Vagina (tissue), 2 donors: Measurements from ENCODE around the gene YWHAH. TPM values are rescaled to one million over a fixed set of nuclear protein-coding genes. Genes with fewer than 3 reads are reported as not detected.

Source experiments
- DNase-seq, 2 donors: peaks; one replicate each; pipeline ENCODE4 v3.0.0-alpha.2; 2017; ENCODE audit errors: extremely low spot score in 2 of 2
- H3K27ac ChIP-seq: fragments of 200-600 bp; sonication (generic); one replicate; pipeline ENCODE4 v1.5.1; 2019
- H3K27me3 ChIP-seq: fragments of 200-600 bp; sonication (generic); one replicate; pipeline ENCODE4 v1.5.1; 2019
- H3K36me3 ChIP-seq, 2 donors: fragments of 200-600 bp; sonication (generic); one replicate each; pipeline ENCODE4 v1.5.1; 2017 to 2019
- H3K4me1 ChIP-seq: fragments of 200-600 bp; sonication (generic); one replicate; pipeline ENCODE4 v1.5.1; 2019
- H3K4me3 ChIP-seq, 2 donors: fragments of 200-600 bp; sonication (generic); 1 replicate in 1 of 2; 2 replicates in 1 of 2; pipeline ENCODE4 v1.5.1; 2016 to 2019
- H3K9me3 ChIP-seq: fragments of 200-600 bp; sonication (generic); one replicate; pipeline ENCODE4 v1.5.1; 2019
- CTCF ChIP-seq, 3 experiments: fragments of 450-650 bp in 2 of 3; fragments of 200-600 bp in 1 of 3; sonication (generic) in 1 of 3; IDR thresholded peaks; one replicate each; pipeline ENCODE4 v1.5.1; 2017 to 2019; ENCODE audit warnings: antibody characterized with exemption in 3 of 3, mild to moderate bottlenecking in 2 of 3, moderate library complexity in 2 of 3
- POLR2A ChIP-seq, 2 donors: fragments of 450-650 bp; IDR thresholded peaks; one replicate each; pipeline ENCODE4 v1.6.1; 2017; ENCODE audit warnings: antibody characterized with exemption in 2 of 2, mild to moderate bottlenecking in 2 of 2, moderate library complexity in 2 of 2
- POLR2AphosphoS5 ChIP-seq, 2 donors: sonication (generic); formaldehyde crosslinking; IDR thresholded peaks; one replicate each; pipeline ENCODE4 v1.9.0; 2017; ENCODE audit warnings: antibody characterized with exemption in 2 of 2, mild to moderate bottlenecking in 2 of 2, low read depth in 1 of 2; ENCODE audit not compliant: insufficient read depth in 1 of 2
- intact Hi-C: fragments of 100-400 bp; cut with DNase I; formaldehyde crosslinking; loops from one replicate; pipeline ENCODE4 v1.15.1; 2023
- total RNA-seq: library from RNA; depleted of rRNA; stranded (reverse); fragments of >200 nt; gene quantifications from one replicate; pipeline ENCODE4 v1.2.3, GENCODE V29; 2016

YWHAH gene
- total RNA-seq, 1 donor from 2014 or later, result 86.2 TPM

DNA sequence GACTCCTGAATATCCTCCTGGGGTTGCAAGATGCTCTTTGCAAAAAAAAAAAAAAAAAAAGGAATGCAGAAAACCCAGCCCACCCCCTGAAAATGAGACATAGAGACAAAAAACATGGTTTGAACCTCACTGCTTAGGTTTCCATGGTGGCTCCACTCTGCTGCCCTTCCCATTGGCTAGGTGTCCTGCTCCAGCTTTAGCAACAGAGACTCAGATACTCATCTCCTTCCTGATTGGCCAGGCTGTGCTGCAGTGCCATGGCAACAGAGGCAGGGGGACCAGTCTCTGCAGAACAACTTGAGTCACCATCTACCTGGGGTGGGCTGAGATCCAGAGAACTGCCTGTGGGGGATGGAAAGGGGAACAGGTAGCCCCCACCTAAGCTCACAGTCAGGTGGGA, 17.4 kb upstream of the YWHAH start:
- H3K9me3 ChIP-seq, result no peaks in the 10 kb centered on the region
- H3K36me3 ChIP-seq, result no peaks in the 10 kb centered on the region
- DNase-seq, result no peak
- TF ChIP-seq POLR2A (IDR thresholded peaks at IDR 0.05), result no peak
- no peak for TF ChIP-seq POLR2AphosphoS5 (IDR thresholded peaks at IDR 0.05; ENCODE audit: insufficient read depth in 1 of 2, low read depth in 1 of 2)
- no peak for TF ChIP-seq CTCF (IDR thresholded peaks at IDR 0.05)
- H3K27ac ChIP-seq, result no peak overlapping the region
- H3K4me3 ChIP-seq, result no peak overlapping the region
- no peaks in the 10 kb centered on the region for H3K4me1 ChIP-seq
- H3K27me3 ChIP-seq, result no peaks in the 10 kb centered on the region
- intact Hi-C loops, result no loop called here

GRCh38 chr22:31927562-31927961, 16.8 kb upstream of the YWHAH start:
- Histone ChIP-seq H3K27ac (no peak overlapping the region), H3K4me3 (no peak overlapping the region), H3K27me3 (no peaks in the 10 kb centered on the region), H3K4me1 (no peaks in the 10 kb centered on the region), H3K36me3 (no peaks in the 10 kb centered on the region), H3K9me3 (no peaks in the 10 kb centered on the region)
- no peak for DNase-seq
- no peak for TF ChIP-seq POLR2A (IDR thresholded peaks at IDR 0.05)
- TF ChIP-seq CTCF (IDR thresholded peaks at IDR 0.05), result no peak
- TF ChIP-seq POLR2AphosphoS5 (IDR thresholded peaks at IDR 0.05; ENCODE audit: insufficient read depth in 1 of 2, low read depth in 1 of 2), result no peak
- intact Hi-C loops, result no loop called here

DNA sequence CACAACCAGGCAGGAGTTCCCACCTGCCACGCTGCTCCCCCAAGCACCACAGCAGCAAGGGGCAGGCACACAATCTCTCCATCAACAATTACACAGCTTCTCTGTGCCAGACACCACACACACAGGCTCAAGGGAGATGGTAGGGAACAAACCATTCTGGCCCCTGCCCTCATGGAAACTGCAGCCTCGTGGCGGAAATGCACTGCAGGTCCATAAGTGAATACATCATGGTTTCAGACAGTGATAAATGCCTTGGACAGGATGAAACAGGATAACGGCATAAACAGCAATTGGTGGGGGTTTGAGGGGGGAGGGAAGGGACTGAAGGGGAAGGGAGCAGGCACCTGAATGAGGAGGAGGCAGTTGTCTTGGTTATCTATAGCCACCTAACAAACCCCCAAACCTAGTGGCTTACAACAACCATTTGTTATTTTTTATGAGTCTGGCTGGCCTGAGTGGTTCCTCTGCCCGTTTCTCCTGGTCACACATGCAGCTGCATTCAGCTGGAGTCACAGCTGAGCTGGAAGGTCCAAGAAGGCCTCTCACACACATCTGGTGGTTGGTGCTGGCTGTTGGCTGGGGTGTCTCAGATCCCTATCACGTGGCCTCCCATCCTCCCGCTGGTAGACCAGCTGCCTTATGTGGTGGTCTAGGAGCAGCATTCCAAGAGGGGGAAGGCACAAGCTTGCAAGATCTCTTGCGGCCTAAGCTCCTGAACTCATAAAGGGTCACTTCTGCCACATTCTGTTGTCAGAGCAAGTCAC, 15.0 kb upstream of the YWHAH start:
- Histone ChIP-seq H3K27ac (no peak overlapping the region), H3K9me3 (no peaks in the 10 kb centered on the region), H3K4me1 (no peaks in the 10 kb centered on the region), H3K27me3 (no peaks in the 10 kb centered on the region), H3K4me3 (no peak overlapping the region), H3K36me3 (no peaks in the 10 kb centered on the region)
- TF ChIP-seq POLR2A (IDR thresholded peaks at IDR 0.05) (no peak), CTCF (IDR thresholded peaks at IDR 0.05) (no peak), POLR2AphosphoS5 (IDR thresholded peaks at IDR 0.05; ENCODE audit: insufficient read depth in 1 of 2, low read depth in 1 of 2) (no peak)
- no peak for DNase-seq
- intact Hi-C loops, result no loop called here

DNA sequence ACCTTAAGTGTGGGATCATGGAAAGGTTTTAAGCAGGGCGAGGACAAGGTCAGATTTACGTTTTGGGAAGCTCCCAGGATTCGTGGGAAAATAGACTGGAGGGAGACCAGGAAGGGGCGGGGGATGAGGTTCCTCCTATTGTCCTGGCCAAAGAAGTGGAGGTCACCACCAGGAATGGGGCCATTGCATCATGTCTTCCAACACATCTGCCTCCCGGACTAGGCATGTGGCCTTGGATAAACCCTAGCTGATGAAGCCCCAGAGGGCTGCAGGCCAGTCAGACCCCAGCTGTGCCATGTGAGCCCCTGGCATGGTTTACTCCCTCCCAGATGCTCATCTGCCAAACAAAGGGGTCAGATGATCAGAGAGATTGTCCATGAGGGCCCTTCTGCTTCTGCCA, 11.5 kb upstream of the YWHAH start:
- Histone ChIP-seq H3K4me3 (no peak overlapping the region), H3K36me3 (no peaks in the 10 kb centered on the region), H3K9me3 (no peaks in the 10 kb centered on the region), H3K27ac (no peak overlapping the region), H3K4me1 (no peaks in the 10 kb centered on the region), H3K27me3 (no peaks in the 10 kb centered on the region)
- intact Hi-C loops, result no loop called here
- DNase-seq, result no peak
- TF ChIP-seq POLR2A (IDR thresholded peaks at IDR 0.05), result no peak

DNA sequence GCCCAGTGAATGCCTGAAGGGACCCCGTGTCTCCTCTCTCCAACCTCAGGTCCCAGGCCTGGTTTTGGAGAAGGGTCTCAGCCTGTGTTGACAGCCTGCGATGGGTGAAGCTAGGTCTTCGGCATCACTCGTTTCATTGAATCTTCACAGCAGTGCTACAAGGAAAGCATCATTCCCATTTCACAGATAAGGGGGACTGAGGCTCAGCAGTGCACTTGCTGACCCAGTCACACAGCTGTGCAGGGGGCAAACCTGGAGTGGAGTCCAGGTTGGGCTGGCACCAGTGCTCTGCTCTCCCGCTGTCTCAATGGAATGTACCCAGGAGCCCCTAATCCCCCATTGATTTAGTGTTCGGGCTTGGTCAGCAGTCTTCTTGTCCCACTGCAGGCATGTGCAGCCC, 10.9 kb upstream of the YWHAH start:
- intact Hi-C loops, result no loop called here

More for the DNA sequence above, 10.9 kb upstream of the YWHAH start:
- no peaks in the 10 kb centered on the region for H3K36me3 ChIP-seq
- H3K9me3 ChIP-seq, result no peaks in the 10 kb centered on the region
- H3K27me3 ChIP-seq, result no peaks in the 10 kb centered on the region
- no peak overlapping the region for H3K27ac ChIP-seq
- TF ChIP-seq CTCF (IDR thresholded peaks at IDR 0.05) (no peak), POLR2AphosphoS5 (IDR thresholded peaks at IDR 0.05; ENCODE audit: insufficient read depth in 1 of 2, low read depth in 1 of 2) (no peak), POLR2A (IDR thresholded peaks at IDR 0.05) (no peak)
- H3K4me1 ChIP-seq, result no peaks in the 10 kb centered on the region
- no peak for DNase-seq
- no peak overlapping the region for H3K4me3 ChIP-seq
